ENCODE results near the gene MYBPHL.
A peak's percentile ranks its signal among the peaks of the same experiment; 100 is the strongest.

Gene MYBPHL

GRCh38 chr1:109265741-109266330 lies 41.0 kb downstream of the MYBPHL start:
- DNase-seq (ENCODE audit: low spot score): no peak

GRCh38 chr1:109265016-109265415 lies 41.8 kb downstream of the MYBPHL start:
- Histone ChIP-seq H3K36me3 (ENCODE audit: low read depth) (peaks cover 26% of the 10 kb centered on the region), H3K27ac (ENCODE audit: poor library complexity, severe bottlenecking) (no peak overlapping the region), H3K27me3 (ENCODE audit: insufficient read depth, poor library complexity, severe bottlenecking) (no peaks in the 10 kb centered on the region), H3K9me3 (ENCODE audit: severe bottlenecking) (no peaks in the 10 kb centered on the region), H3K4me1 (ENCODE audit: insufficient read depth, poor library complexity, severe bottlenecking) (peaks cover 15% of the 10 kb centered on the region), H3K4me3 (ENCODE audit: severe bottlenecking) (no peak overlapping the region)
- DNase-seq (ENCODE audit: low spot score) (no peak), ATAC-seq (ENCODE audit: low read depth) (no peak)
- no peak for TF ChIP-seq CTCF (IDR thresholded peaks at IDR 0.05; ENCODE audit: poor library complexity, severe bottlenecking)

More at GRCh38 chr1:109265741-109266330, 41.0 kb downstream of the MYBPHL start:
- Histone ChIP-seq H3K27ac (ENCODE audit: poor library complexity, severe bottlenecking) (no peak overlapping the region), H3K4me3 (ENCODE audit: severe bottlenecking) (no peak overlapping the region), H3K27me3 (ENCODE audit: insufficient read depth, poor library complexity, severe bottlenecking) (no peaks in the 10 kb centered on the region), H3K36me3 (ENCODE audit: low read depth) (peaks cover 26% of the 10 kb centered on the region), H3K4me1 (ENCODE audit: insufficient read depth, poor library complexity, severe bottlenecking) (peaks cover 15% of the 10 kb centered on the region), H3K9me3 (ENCODE audit: severe bottlenecking) (no peaks in the 10 kb centered on the region)
- no peak for ATAC-seq (ENCODE audit: low read depth)
- no peak for TF ChIP-seq CTCF (IDR thresholded peaks at IDR 0.05; ENCODE audit: poor library complexity, severe bottlenecking)

- Histone ChIP-seq H3K9me3 (ENCODE audit: severe bottlenecking) (no peaks in the 10 kb centered on the region), H3K27ac (ENCODE audit: poor library complexity, severe bottlenecking) (no peak overlapping the region), H3K4me1 (ENCODE audit: insufficient read depth, poor library complexity, severe bottlenecking) (peaks cover 15% of the 10 kb centered on the region), H3K4me3 (ENCODE audit: severe bottlenecking) (no peak overlapping the region), H3K36me3 (ENCODE audit: low read depth) (peaks cover 27% of the 10 kb centered on the region), H3K27me3 (ENCODE audit: insufficient read depth, poor library complexity, severe bottlenecking) (no peaks in the 10 kb centered on the region)
- no peak for DNase-seq (ENCODE audit: low spot score)
- TF ChIP-seq CTCF (IDR thresholded peaks at IDR 0.05; ENCODE audit: poor library complexity, severe bottlenecking): no peak
- ATAC-seq (ENCODE audit: low read depth): no peak
Observed at GRCh38 chr1:109264379-109264755, 42.4 kb downstream of the MYBPHL start.

GRCh38 chr1:109263597-109264378 lies 43.0 kb downstream of the MYBPHL start:
- no peaks in the 10 kb centered on the region for H3K9me3 ChIP-seq (ENCODE audit: severe bottlenecking)
- H3K4me3 ChIP-seq (ENCODE audit: severe bottlenecking): no peak overlapping the region
- no peaks in the 10 kb centered on the region for H3K27me3 ChIP-seq (ENCODE audit: insufficient read depth, poor library complexity, severe bottlenecking)
- peaks cover 15% of the 10 kb centered on the region for H3K4me1 ChIP-seq (ENCODE audit: insufficient read depth, poor library complexity, severe bottlenecking)
- peak; percentile 97 for TF ChIP-seq CTCF (IDR thresholded peaks at IDR 0.05; ENCODE audit: poor library complexity, severe bottlenecking)
- ATAC-seq (ENCODE audit: low read depth) (peak; percentile 79), DNase-seq (ENCODE audit: low spot score) (peak; percentile 92)
- H3K36me3 ChIP-seq (ENCODE audit: low read depth): peaks cover 33% of the 10 kb centered on the region
- peak overlapping the region; percentile 73 for H3K27ac ChIP-seq (ENCODE audit: poor library complexity, severe bottlenecking)

- Histone ChIP-seq H3K36me3 (ENCODE audit: low read depth) (peaks cover 37% of the 10 kb centered on the region), H3K9me3 (ENCODE audit: severe bottlenecking) (no peaks in the 10 kb centered on the region), H3K4me3 (ENCODE audit: severe bottlenecking) (no peak overlapping the region), H3K27ac (ENCODE audit: poor library complexity, severe bottlenecking) (peak overlapping the region; percentile 73), H3K4me1 (ENCODE audit: insufficient read depth, poor library complexity, severe bottlenecking) (peaks cover 15% of the 10 kb centered on the region), H3K27me3 (ENCODE audit: insufficient read depth, poor library complexity, severe bottlenecking) (no peaks in the 10 kb centered on the region)
- TF ChIP-seq CTCF (IDR thresholded peaks at IDR 0.05; ENCODE audit: poor library complexity, severe bottlenecking): no peak
- DNase-seq (ENCODE audit: low spot score) (peak; percentile 97), ATAC-seq (ENCODE audit: low read depth) (peak; percentile 91)
Observed at GRCh38 chr1:109263234-109263596, 43.6 kb downstream of the MYBPHL start.
